NCI-H2081 (cell line): ENCODE measurements around the gene P4HA3.
"Not testable (repeated sequence)": the region's sequence is repeated elsewhere in the genome, so short reads cannot be mapped to it uniquely, and the experiment has no call there.

Experiments
- DNase-seq, 2 experiments: peaks; one replicate each; lab custom pipeline; 2025; lab: John Stamatoyannopoulos, UW

P4HA3 gene

DNA sequence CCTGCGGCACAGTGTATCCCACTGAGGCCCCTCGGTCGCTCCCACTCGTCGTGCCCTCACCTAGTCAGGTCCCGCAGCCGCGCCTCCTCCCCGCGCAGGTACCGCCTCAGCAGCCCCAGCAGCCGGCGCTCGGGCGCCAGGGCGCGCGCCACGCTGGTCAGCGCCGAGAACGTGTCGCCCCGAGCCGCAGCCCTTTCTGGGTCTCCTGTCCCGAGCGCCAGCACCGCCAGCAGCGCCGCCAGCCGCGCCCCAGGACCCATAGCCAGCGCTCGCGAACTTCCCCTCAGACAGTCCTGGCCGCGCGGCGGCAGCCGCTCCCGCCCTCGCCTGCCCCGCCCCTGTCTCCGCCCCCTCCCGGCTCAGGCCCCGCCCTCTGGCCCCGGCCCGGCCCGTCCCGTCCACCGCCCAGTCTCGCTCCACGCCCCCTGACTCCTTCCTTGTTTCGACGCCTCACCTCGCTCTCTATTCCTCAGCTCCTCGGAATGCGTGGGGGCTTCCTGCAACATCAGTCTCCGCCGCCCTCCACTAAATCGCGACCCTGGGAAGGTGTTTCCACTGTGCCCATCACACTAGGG, at the start of gene P4HA3:
Gene P4HA3, minus strand, starts transcription at position 289 of the 575 bp plus-strand sequence. Its CDS starts 29 bp downstream, at position 260.
- DNase-seq = peak in 1 of 2 experiments; percentile 13

DNA sequence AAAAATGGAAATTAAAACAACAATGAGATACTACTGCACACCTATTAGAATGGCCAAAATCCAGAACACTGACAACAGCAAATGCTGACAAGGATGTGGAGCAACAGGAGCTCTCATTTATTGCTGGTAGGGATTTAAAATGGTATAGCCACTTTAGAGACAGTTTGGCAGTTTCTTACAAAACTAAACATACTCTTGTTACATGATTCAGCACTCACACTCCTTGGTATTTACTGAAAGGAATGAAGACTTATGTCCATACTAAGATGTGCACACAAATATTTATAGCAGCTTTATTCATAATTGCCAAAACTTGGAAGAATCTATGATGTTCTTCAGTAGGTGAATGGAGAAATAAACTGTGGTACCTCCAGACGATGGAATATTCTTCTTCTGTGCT, 46.0 kb upstream of the P4HA3 start:
- no peak for DNase-seq

DNA sequence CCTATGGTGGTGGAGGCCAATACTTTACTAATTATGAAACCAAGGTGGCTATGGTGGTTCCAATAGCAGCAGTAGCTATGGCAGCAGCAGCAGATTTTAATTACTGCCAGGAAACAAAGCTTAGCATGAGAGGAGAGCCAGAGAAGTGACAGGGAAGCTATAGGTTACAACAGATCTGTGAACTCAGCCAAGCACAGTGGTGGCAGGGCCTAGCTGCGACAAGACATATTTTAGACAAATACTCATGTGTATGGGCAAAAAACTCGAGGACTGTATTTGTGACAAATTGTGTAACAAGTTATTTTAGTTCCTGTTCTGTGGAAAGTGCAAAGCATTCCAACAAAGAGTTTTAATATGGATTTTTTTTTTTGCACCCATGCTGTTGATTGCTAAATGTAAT, 44.2 kb upstream of the P4HA3 start:
- DNase-seq = no peak

DNA sequence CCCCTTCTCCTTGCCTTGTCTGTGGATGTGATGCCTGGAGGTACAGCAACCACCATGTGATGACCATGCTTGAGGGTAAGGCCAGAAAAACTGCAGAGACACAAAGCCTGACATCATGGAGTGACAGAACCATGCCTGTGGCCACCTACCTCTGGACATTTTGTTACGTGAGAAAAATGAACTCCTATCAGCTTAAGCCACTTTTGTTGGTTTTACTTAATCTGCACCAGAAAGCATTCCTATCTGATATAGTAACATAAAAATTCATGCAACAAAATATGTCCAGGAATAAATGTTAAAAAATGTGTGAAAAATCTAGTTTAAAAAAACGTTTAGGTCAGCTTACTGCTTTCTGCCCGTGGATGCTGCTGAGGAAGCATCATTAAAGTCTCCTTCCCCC, 42.6 kb upstream of the P4HA3 start:
- no peak for DNase-seq

DNA sequence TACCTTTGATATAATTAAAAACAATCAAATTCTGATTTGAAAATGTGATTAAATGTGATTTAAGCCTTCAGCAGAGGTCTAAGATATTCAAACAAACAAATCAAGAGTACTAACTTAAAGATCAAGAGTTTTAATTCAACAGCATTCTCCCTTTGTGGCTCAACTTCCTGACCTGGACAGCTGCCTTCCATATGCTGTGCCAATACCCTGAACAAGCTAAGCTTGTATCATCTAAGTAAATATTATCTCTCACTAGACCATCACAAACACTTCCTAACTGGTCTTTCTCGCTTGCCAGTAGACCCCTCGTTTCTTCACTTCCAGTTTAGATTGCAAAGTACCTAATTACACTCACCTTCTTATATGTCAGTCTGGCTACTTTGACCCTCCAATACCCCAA, 35.9 kb upstream of the P4HA3 start:
- DNase-seq = no peak

GRCh38 chr11:74345420-74345819, 34.0 kb upstream of the P4HA3 start:
- no peak for DNase-seq

- DNase-seq = no peak
These were observed 30.5 kb upstream of the P4HA3 start for GRCh38 chr11:74341921-74342320.

GRCh38 chr11:74339619-74340018, 28.2 kb upstream of the P4HA3 start:
- no peak for DNase-seq

- DNase-seq = no peak
These were observed 27.5 kb upstream of the P4HA3 start for GRCh38 chr11:74338963-74339362.

GRCh38 chr11:74333193-74333592, 21.8 kb upstream of the P4HA3 start:
- no peak for DNase-seq

DNA sequence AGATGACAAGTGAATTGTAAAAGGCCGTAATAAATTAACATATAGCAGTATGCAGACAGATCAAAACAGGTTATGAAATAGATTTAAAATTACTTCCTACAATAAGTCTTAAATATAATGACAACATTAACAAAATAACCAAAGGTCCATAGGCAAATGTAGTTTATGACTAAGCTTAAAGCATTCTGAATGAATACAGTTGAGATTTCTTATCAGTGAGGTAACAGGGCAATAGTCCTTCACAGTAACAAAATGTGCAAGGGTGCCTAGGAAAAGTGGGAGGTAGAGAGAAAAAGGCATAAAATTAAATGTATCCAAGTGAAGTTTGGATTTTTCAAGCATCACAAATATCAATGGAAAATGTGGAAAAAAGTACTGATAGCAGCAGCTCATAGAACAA, 20.9 kb upstream of the P4HA3 start:
- no peak for DNase-seq

DNA sequence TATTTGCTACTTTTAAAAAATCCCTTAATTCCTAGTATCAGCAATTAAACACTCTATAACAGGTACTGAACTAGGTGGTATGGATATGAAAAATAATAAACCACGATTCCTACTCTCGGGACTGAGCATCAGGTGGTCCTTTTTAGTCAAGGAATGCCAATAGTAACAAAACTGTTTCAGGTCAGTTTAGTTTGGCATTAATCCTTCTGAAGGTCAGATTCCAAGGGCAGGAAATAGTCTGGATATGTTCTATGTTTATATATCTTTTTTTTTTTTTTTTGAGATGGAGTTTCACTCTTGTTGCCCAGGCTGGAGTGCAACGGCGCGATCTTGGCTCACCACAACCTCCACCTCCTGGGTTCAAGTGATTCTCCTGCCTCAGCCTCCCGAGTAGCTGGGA, 19.6 kb upstream of the P4HA3 start:
- not testable (repeated sequence) for DNase-seq

DNA sequence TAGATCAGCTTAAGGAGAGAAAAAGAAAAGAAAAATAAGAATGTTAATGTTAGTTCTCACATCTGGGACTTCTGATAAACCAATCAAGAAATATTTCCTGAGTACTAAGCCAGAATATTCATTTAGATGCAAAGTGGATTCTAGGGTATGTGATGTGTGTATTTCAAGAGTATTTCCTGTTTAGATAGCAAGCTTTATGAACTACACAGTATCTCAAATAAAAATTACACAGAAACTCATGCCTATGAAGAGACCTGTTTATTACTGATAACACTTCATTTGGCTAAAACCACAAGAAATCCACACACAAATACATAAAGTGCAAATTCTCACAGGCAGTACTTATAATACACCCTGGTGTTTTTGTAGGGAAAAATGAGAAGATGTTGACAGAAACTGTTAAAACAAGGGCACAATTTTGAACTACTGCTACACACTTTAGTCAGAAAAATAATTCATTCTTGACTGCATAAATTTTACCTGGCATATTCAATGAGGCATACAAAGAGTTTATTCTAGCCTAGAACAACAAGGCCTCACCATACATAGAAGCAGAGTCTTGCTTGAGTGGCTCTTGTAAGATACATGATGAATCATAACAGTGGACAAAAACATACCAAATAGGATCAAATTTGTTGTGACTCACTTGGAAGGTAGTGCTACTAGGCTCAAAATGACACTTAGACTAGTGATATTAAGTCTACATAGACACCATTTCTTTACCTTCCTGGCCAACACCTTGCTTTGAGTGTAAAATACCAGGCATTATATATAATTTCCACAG, 18.8 kb upstream of the P4HA3 start:
- no peak for DNase-seq

GRCh38 chr11:74327076-74327475, 15.6 kb upstream of the P4HA3 start:
- no peak for DNase-seq

- no peak for DNase-seq
These were observed 15.2 kb upstream of the P4HA3 start for GRCh38 chr11:74326665-74327064.

- DNase-seq = peak; percentile 23 to 64
These were observed 14.5 kb upstream of the P4HA3 start for GRCh38 chr11:74325649-74326645.

DNA sequence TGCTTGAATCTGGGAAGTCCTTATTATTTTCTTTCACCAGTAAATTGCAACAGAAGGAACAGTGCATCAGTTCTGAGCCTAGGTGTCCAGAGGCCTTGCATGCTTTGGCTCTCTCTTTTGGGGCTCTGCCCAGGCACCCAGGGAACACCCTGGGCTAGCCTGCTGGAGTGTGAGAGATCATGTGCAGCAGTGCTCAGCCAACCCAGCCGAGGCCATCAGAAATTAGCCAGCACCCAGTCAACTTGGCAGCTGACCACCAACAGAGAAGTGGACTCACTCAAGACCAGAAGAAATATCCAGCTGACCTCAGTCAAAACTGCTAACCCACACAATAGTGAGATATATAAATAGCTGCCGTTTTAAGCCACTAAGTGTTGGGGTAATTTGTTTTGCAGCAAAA, 11.2 kb upstream of the P4HA3 start:
- DNase-seq = no peak

DNA sequence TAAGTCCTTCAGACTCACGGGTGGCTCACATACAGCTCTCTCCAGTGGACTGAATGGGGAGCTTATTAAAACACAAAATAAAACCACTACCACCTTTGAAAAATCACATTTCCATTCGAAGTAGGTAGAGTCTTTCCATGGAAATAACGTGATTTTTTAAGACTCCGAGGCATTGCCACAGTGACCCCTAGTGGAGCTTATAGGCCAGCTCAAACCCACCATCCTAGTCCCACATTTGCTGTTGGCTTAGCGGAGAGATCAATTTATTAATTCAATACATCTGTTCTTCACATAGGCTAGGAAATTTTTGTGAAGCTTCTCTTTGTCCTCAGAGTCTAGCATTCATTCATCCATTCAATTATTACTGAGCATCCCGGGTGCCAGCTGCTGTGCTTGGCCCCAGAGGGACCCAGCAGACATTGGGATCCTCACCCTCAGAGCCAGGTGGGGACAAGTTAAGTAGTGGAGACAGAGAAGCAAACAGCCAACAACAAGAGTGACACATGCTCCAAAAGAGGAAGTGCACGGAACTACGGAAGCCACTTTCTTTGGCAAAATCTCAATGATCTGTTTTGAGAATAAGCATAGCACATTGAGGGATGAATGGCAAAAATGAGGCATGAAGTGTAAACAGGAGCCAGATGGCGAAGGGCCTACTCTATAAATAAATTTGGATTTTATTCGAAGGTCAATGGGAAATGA, 10.2 kb upstream of the P4HA3 start:
- DNase-seq = peak; percentile 60 to 86

DNA sequence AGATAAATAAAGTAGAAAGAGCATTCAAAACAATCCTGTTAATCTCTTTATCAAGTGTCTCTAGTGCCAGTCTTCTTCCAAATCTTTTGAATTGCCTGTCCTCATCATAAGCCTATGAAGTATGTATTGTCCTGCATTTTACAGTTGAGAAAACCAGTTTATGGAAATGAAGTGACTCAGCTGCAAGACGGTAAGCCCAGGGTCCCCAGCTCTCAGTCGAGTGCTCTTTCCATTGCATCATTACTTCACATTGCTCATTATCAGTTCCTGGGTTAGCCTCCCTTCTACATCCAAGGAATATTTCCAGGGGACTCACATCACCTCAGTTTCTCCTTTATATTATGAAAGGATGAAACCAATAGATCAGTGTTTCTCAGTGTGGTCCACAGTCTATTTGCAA, 9.1 kb upstream of the P4HA3 start:
- no peak for DNase-seq

GRCh38 chr11:74319139-74319816, 7.8 kb upstream of the P4HA3 start:
- no peak for DNase-seq

DNA sequence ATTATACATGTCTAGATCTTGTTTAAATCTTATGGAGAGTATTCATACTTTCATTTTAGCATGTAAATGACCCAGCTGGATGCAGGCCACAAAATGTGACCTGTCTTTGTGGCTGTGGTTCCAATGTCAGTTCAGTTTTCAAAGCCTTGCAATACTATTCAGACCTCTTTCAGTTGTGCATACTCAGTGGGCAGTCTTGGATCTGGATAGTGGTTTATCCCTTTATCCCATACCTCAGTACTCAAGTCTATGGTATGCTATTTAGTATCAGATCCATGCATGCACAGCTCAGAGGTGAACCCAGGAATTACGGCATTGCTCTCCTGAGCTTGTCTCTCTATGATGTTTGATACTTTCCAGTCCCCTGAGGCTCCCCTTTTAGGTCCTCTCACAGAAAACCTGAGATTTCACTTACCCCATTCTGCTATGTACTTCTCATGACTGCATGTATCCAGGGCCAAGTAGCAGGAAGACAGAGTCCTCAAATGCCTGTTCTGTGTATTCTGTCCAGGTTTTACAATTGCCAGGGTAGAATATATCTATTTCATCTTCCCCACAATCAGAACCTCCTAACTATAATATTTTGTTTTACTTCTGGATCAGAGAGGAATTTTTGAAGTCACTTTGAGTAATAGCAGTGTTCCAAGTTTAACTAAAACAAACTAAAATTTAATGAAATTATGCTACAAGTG, 6.9 kb upstream of the P4HA3 start:
- no peak for DNase-seq
